Keratinocyte (primary cell): ENCODE data around the gene HDAC9. TPM values are rescaled to one million over a fixed set of nuclear protein-coding genes. Genes with fewer than 3 reads are reported as not detected.

Experiments
- DNase-seq: peaks from one replicate; pipeline ENCODE4 v3.0.0-alpha.2; 2011; ENCODE audit warnings: low read depth, missing footprints, low spot score
- FAIRE-seq: peaks from 2 replicates; lab custom pipeline; 2011; peaks lifted over from hg19 to GRCh38; lab: Jason Lieb, UNC
- H2AFZ ChIP-seq: 2 replicates; pipeline ENCODE4 v1.6.0; 2012; ENCODE audit warnings: low read length, control low read depth, inconsistent platforms; ENCODE audit not compliant: control insufficient read depth
- H3K27ac ChIP-seq: 2 replicates; pipeline ENCODE4 v1.5.1; 2011; ENCODE audit warnings: low read length; ENCODE audit not compliant: control insufficient read depth, insufficient read depth
- H3K27me3 ChIP-seq: 3 replicates; pipeline ENCODE4 v1.6.0; 2011; ENCODE audit warnings: low read length; ENCODE audit not compliant: control insufficient read depth, insufficient read depth; ENCODE audit errors: extremely low read depth
- H3K36me3 ChIP-seq, 2 experiments: 2 replicates in 1 of 2; 3 replicates in 1 of 2; pipeline ENCODE4 v1.5.1; 2011; ENCODE audit warnings: low read length in 2 of 2, mild to moderate bottlenecking in 1 of 2; ENCODE audit not compliant: control insufficient read depth in 2 of 2, insufficient read depth in 2 of 2; ENCODE audit errors: extremely low read depth in 1 of 2
- H3K4me1 ChIP-seq: 3 replicates; pipeline ENCODE4 v1.5.1; 2011; ENCODE audit warnings: low read length; ENCODE audit not compliant: control insufficient read depth, insufficient read depth; ENCODE audit errors: extremely low read depth
- H3K4me2 ChIP-seq: 3 replicates; pipeline ENCODE4 v1.6.0; 2011; ENCODE audit warnings: low read depth, low read length; ENCODE audit not compliant: control insufficient read depth, insufficient read depth; ENCODE audit errors: extremely low read depth
- H3K4me3 ChIP-seq, 3 experiments: fragments of 200-600 bp in 1 of 3; sonication (generic) in 1 of 3; 2 replicates in 2 of 3; 3 replicates in 1 of 3; pipeline ENCODE4 v1.5.1; 2011 to 2016; ENCODE audit warnings: low read length in 3 of 3, mild to moderate bottlenecking in 3 of 3, control low read depth in 2 of 3, inconsistent platforms in 1 of 3, low read depth in 1 of 3, mixed read lengths in 1 of 3, mixed run types in 1 of 3, moderate library complexity in 1 of 3; ENCODE audit not compliant: control insufficient read depth in 2 of 3, insufficient read depth in 2 of 3; ENCODE audit errors: extremely low read depth in 1 of 3
- H3K79me2 ChIP-seq: 2 replicates; pipeline ENCODE4 v1.6.0; 2012; ENCODE audit warnings: low read length; ENCODE audit not compliant: control insufficient read depth, insufficient read depth
- H3K9ac ChIP-seq: 3 replicates; pipeline ENCODE4 v1.6.0; 2011; ENCODE audit warnings: low read length; ENCODE audit not compliant: control insufficient read depth, insufficient read depth; ENCODE audit errors: extremely low read depth
- H3K9me1 ChIP-seq: 3 replicates; pipeline ENCODE4 v1.6.0; 2011; ENCODE audit warnings: low read length; ENCODE audit not compliant: control insufficient read depth, insufficient read depth; ENCODE audit errors: extremely low read depth
- H3K9me3 ChIP-seq: 2 replicates; pipeline ENCODE4 v1.5.1; 2012; ENCODE audit warnings: low read depth, low read length; ENCODE audit not compliant: control insufficient read depth
- H4K20me1 ChIP-seq: 3 replicates; pipeline ENCODE4 v1.6.0; 2011; ENCODE audit warnings: low read length; ENCODE audit not compliant: control insufficient read depth, insufficient read depth; ENCODE audit errors: extremely low read depth
- EZH2 ChIP-seq: IDR thresholded peaks from one replicate; pipeline ENCODE4 v1.6.1; 2012; ENCODE audit warnings: inconsistent platforms, mild to moderate bottlenecking, low read length, moderate library complexity
- dilution Hi-C: fragments of 300-500 bp; cut with MboI; formaldehyde crosslinking; loops from one replicate; pipeline ENCODE4 v1.7.0; 2020; ENCODE audit warnings: low sequenced_read_pairs; ENCODE audit not compliant: extremely low pct_ligation_motif_present
- polyA plus RNA-seq, 5 experiments: library from polyadenylated mRNA; depleted of rRNA in 3 of 5; stranded (reverse) in 3 of 5; stranded (forward) in 1 of 5; unstranded in 1 of 5; fragments of >200 nt; gene quantifications; 1 replicate in 1 of 5; 2 replicates in 3 of 5; 3 replicates in 1 of 5; pipeline versions ENCODE4 v1.2.1 to v1.2.3, GENCODE V29; 2011 to 2012; ENCODE audit warnings: missing spikeins in 2 of 5, low read depth in 1 of 5, low replicate concordance in 1 of 5
- TF ChIP-seq, protein P1 (sequence below), 3 experiments: IDR thresholded peaks in 1 of 3; conservative IDR thresholded peaks in 1 of 3; optimal IDR thresholded peaks in 1 of 3; 2 replicates in 2 of 3; 3 replicates in 1 of 3; pipeline versions ENCODE3 to v1.5.1; 2011; ENCODE audit warnings: low read length in 3 of 3, mild to moderate bottlenecking in 3 of 3, moderate library complexity in 2 of 3, control low read depth in 1 of 3, inconsistent platforms in 1 of 3; ENCODE audit not compliant: insufficient read depth in 2 of 3; ENCODE audit errors: extremely low read depth in 1 of 3

Gene HDAC9
- polyA plus RNA-seq, 1 donor (not counting 4 experiments of a cell fraction or from before 2014, with no cell fraction given), result 24.6 TPM

- H2AFZ ChIP-seq, result no peak overlapping the region
- H3K9me1 ChIP-seq, result no peaks in the 10 kb centered on the region
- peaks cover 0 to 13% of the 10 kb centered on the region in 2 experiments for H3K36me3 ChIP-seq
- no peaks in the 10 kb centered on the region for H3K27me3 ChIP-seq
- no peaks in the 10 kb centered on the region for H3K79me2 ChIP-seq
- H3K27ac ChIP-seq, result no peak overlapping the region
- no peak overlapping the region for H3K4me2 ChIP-seq
- H3K9me3 ChIP-seq, result no peaks in the 10 kb centered on the region
- H3K4me1 ChIP-seq, result no peaks in the 10 kb centered on the region
- TF ChIP-seq, protein P1, sequence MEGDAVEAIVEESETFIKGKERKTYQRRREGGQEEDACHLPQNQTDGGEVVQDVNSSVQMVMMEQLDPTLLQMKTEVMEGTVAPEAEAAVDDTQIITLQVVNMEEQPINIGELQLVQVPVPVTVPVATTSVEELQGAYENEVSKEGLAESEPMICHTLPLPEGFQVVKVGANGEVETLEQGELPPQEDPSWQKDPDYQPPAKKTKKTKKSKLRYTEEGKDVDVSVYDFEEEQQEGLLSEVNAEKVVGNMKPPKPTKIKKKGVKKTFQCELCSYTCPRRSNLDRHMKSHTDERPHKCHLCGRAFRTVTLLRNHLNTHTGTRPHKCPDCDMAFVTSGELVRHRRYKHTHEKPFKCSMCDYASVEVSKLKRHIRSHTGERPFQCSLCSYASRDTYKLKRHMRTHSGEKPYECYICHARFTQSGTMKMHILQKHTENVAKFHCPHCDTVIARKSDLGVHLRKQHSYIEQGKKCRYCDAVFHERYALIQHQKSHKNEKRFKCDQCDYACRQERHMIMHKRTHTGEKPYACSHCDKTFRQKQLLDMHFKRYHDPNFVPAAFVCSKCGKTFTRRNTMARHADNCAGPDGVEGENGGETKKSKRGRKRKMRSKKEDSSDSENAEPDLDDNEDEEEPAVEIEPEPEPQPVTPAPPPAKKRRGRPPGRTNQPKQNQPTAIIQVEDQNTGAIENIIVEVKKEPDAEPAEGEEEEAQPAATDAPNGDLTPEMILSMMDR (optimal IDR thresholded peaks at IDR 0.05 in 1 of 3, IDR thresholded peaks at IDR 0.05 in 1 of 3, conservative IDR thresholded peaks at IDR 0.05 in 1 of 3; ENCODE audit: extremely low read depth in 1 of 3, insufficient read depth in 2 of 3, low read length in 3 of 3), result no peak
- no peak for TF ChIP-seq EZH2
- H4K20me1 ChIP-seq, result no peaks in the 10 kb centered on the region
- H3K9ac ChIP-seq, result no peak overlapping the region
- H3K4me3 ChIP-seq, result no peak overlapping the region
- no peak for FAIRE-seq
- DNase-seq, result no peak
- dilution Hi-C loops, result no loop called here
These were observed 81.7 kb downstream of the HDAC9 start for GRCh38 chr7:18577096-18577771.

DNA sequence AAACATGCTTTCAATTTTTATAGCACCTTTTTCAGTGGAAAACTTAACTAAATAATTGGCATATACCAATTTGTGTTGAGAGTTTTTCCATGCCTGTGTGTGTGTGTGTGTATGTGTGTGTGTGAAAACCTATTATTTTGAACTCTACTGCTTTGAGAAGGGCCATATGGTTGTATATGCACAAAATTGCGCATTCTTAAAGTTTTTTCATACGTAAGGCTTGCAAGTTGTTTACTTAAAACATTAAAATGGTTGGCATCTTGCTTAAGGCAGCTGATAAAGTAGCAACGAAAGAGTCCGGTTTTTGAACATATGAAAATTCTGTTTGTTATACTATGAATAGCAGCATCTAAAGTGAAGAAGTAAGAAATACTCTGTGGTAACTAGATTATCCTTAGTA is 84.1 kb downstream of the HDAC9 start:
- H3K79me2 ChIP-seq, result no peaks in the 10 kb centered on the region
- no peak for FAIRE-seq
- TF ChIP-seq EZH2, result no peak
- TF ChIP-seq, protein P1 (optimal IDR thresholded peaks at IDR 0.05 in 1 of 3, IDR thresholded peaks at IDR 0.05 in 1 of 3, conservative IDR thresholded peaks at IDR 0.05 in 1 of 3; ENCODE audit: extremely low read depth in 1 of 3, insufficient read depth in 2 of 3, low read length in 3 of 3), result no peak

More for the DNA sequence above, 84.1 kb downstream of the HDAC9 start:
- no peak for DNase-seq
- Histone ChIP-seq H3K9ac (no peak overlapping the region), H3K27me3 (no peaks in the 10 kb centered on the region), H3K4me2 (no peak overlapping the region), H3K9me3 (no peaks in the 10 kb centered on the region), H2AFZ (no peak overlapping the region), H3K9me1 (no peaks in the 10 kb centered on the region), H3K27ac (no peak overlapping the region), H3K4me1 (no peaks in the 10 kb centered on the region), H3K36me3 (peaks cover 0 to under 1% of the 10 kb centered on the region in 2 experiments), H3K4me3 (no peak overlapping the region), H4K20me1 (no peaks in the 10 kb centered on the region)
- dilution Hi-C loops, result no loop called here
